ENCODE results near the gene ZNF274. TPM values are rescaled to one million over a fixed set of nuclear protein-coding genes. Genes with fewer than 3 reads are reported as not detected.

Gene ZNF274
- total and polyA plus RNA-seq, 9 of the 15 experiments (the other 6 are each of a cell fraction or from before 2014, with no cell fraction given): 5.2 to 37.0 (median 28.1) TPM

GRCh38 chr19:58166268-58166667, 16.6 kb upstream of the ZNF274 start (continued):
- TF ChIP-seq ZNF449 (CRISPR knock-in tag; IDR thresholded peaks at IDR 0.05): no peak
- TF ChIP-seq KLF16 (IDR thresholded peaks at IDR 0.05): no peak
- TF ChIP-seq RFX1 (IDR thresholded peaks at IDR 0.05): no peak

- H2AFZ ChIP-seq (ENCODE audit: low read depth, low read length): no peak overlapping the region
- intact Hi-C loops (cut with micrococcal nuclease) (no loop called here), in situ Hi-C loops (cut with MboI) (no loop called here)
- H3K9me3 ChIP-seq (replicated peaks; ENCODE audit: control insufficient read depth, insufficient read depth, low read depth, low read length): 0 out of 2 replicates have a peak, but pooled peaks cover 9% of the 10 kb centered on the region
- no peaks in the 10 kb centered on the region for H3K79me2 ChIP-seq (ENCODE audit: control insufficient read depth, insufficient read depth, low read length)
- no TSS peak for BruUV-seq (replicated peaks)
- TF ChIP-seq ETS1 (conservative IDR thresholded peaks at IDR 0.05; ENCODE audit: control insufficient read depth, low read depth, low read length) (0 out of 2 replicates have a peak, but pooled peaks have one; percentile 21), ZNF274 (IDR thresholded peaks at IDR 0.05; ENCODE audit: borderline replicate concordance, low read depth, low read length) (peak; percentile 96), NELFE (IDR thresholded peaks at IDR 0.05; ENCODE audit: insufficient read depth, insufficient read length) (no peak)
- ATAC-seq (no peak), FAIRE-seq (no peak), DNase-seq (ENCODE audit: extremely low read depth in 1 of 4, low spot score in 3 of 4) (no peak)
- no peak overlapping the region for H3K9ac ChIP-seq (ENCODE audit: insufficient read depth in 1 of 2, low read depth in 2 of 2, low read length in 2 of 2)
- H3K36me3 ChIP-seq (ENCODE audit: control insufficient read depth, insufficient read depth, low read length): no peaks in the 10 kb centered on the region
- no peaks in the 10 kb centered on the region for H3K9me1 ChIP-seq (ENCODE audit: control insufficient read depth, insufficient read depth, low read length)
- H3K4me3 ChIP-seq: no peak overlapping the region
- 0% methylated on average over 4 of the region's 4 CpGs for WGBS (ENCODE audit: insufficient coverage, low coverage, missing lambda C conversion rate)
- no peak overlapping the region for H3K27ac ChIP-seq (ENCODE audit: extremely low read depth, low read depth, low read length)
- H3K27me3 ChIP-seq (ENCODE audit: control insufficient read depth in 2 of 2, insufficient read depth in 2 of 2, low read length in 2 of 2): no peaks in the 10 kb centered on the region
- ChIA-PET POLR2A (no interaction called here), CTCF (ENCODE audit: low intra/inter-chr PET ratio) (no interaction called here)
- H3K4me1 ChIP-seq (replicated peaks in 1 of 2; ENCODE audit: control insufficient read depth in 2 of 2, insufficient read depth in 2 of 2, low read length in 2 of 2): no peaks in the 10 kb centered on the region
- no peak overlapping the region for H3K4me2 ChIP-seq (ENCODE audit: insufficient read depth, low read length)
- H4K20me1 ChIP-seq (replicated peaks; ENCODE audit: control insufficient read depth, insufficient read depth, low read length): no peaks in the 10 kb centered on the region
Measured at GRCh38 chr19:58166708-58167280, 16.1 kb upstream of the ZNF274 start.
